Transverse colon (tissue), 4 donors: Measurements from ENCODE around the gene TMTC2. TPM values are rescaled to one million over a fixed set of nuclear protein-coding genes. Genes with fewer than 3 reads are reported as not detected.

Experiments
- DNase-seq: peaks from one replicate; pipeline ENCODE4 v3.0.0-alpha.2; 2019
- H3K27ac ChIP-seq, 4 donors: fragments of 200-600 bp; sonication (generic); 2 replicates each; pipeline ENCODE4 v1.5.1; 2016 to 2018; ENCODE audit warnings: inconsistent platforms in 4 of 4
- H3K27me3 ChIP-seq: fragments of 200-600 bp; sonication (generic); 2 replicates; pipeline ENCODE4 v1.5.1; 2017; ENCODE audit warnings: inconsistent platforms
- H3K36me3 ChIP-seq, 4 donors: fragments of 200-600 bp; sonication (generic); 2 replicates each; pipeline ENCODE4 v1.5.1; 2017 to 2019; ENCODE audit warnings: inconsistent platforms in 4 of 4
- H3K4me1 ChIP-seq, 4 donors: fragments of 200-600 bp; sonication (generic); 2 replicates each; pipeline ENCODE4 v1.5.1; 2017 to 2020; ENCODE audit warnings: inconsistent platforms in 4 of 4
- H3K4me3 ChIP-seq, 4 donors: fragments of 200-600 bp; sonication (generic); 1 replicate in 1 of 4; 2 replicates in 3 of 4; pipeline versions ENCODE4 v1.5.1 to v1.6.1; 2017 to 2019; ENCODE audit warnings: inconsistent platforms in 4 of 4
- H3K9me3 ChIP-seq, 2 donors: fragments of 200-600 bp; sonication (generic); 2 replicates each; pipeline ENCODE4 v1.5.1; 2017 to 2019; ENCODE audit warnings: inconsistent platforms in 2 of 2
- EP300 ChIP-seq: sonication (generic); formaldehyde crosslinking; IDR thresholded peaks from one replicate; pipeline ENCODE4 v1.6.1; 2017; ENCODE audit warnings: antibody characterized with exemption, low read depth
- POLR2A ChIP-seq: fragments of 450-650 bp; IDR thresholded peaks from one replicate; pipeline ENCODE4 v1.6.1; 2016; ENCODE audit warnings: antibody characterized with exemption, mild to moderate bottlenecking, moderate library complexity
- POLR2AphosphoS5 ChIP-seq, 3 donors: sonication (generic); formaldehyde crosslinking; IDR thresholded peaks; one replicate each; pipeline ENCODE4 v1.6.1; 2016; ENCODE audit warnings: antibody characterized with exemption in 3 of 3
- WGBS, 2 donors: methylation state at CpG; one replicate each; pipeline ENCODE4 v1.1.5; 2018; ENCODE audit warnings: low coverage in 1 of 2; 5-methylcytosine and 5-hydroxymethylcytosine counted together
- in situ Hi-C, 4 donors: fragments of 200-750 bp; cut with MboI; loops; one replicate each; pipeline versions ENCODE4 v1.15.0 to v1.15.1; 2017; ENCODE audit warnings: low sequenced_read_pairs in 3 of 4, low pct_ligation_motif_present in 1 of 4, low pct_unique_long_range_greater_than_20kb in 1 of 4
- intact Hi-C: fragments of 100-400 bp; cut with DNase I; formaldehyde crosslinking; loops from one replicate; pipeline ENCODE4 v1.15.1; 2023; ENCODE audit warnings: low total_unique reads
- total RNA-seq, 4 donors: library from RNA; depleted of rRNA; stranded (reverse); fragments of >200 nt; gene quantifications; one replicate each; pipeline ENCODE4 v1.1.0, GENCODE V29; 2016
- TF ChIP-seq, protein P1 (sequence below), 5 experiments: fragments of 200-600 bp in 3 of 5; fragments of 450-650 bp in 2 of 5; sonication (generic) in 3 of 5; IDR thresholded peaks; 1 replicate in 2 of 5; 2 replicates in 3 of 5; pipeline ENCODE4 v1.5.1; 2016 to 2017; ENCODE audit warnings: antibody characterized with exemption in 5 of 5, inconsistent platforms in 3 of 5, mild to moderate bottlenecking in 2 of 5, moderate library complexity in 1 of 5

TMTC2 gene
- total RNA-seq, 4 donors from 2014 or later = 11.3 to 19.8 (median 17.1) TPM

DNA sequence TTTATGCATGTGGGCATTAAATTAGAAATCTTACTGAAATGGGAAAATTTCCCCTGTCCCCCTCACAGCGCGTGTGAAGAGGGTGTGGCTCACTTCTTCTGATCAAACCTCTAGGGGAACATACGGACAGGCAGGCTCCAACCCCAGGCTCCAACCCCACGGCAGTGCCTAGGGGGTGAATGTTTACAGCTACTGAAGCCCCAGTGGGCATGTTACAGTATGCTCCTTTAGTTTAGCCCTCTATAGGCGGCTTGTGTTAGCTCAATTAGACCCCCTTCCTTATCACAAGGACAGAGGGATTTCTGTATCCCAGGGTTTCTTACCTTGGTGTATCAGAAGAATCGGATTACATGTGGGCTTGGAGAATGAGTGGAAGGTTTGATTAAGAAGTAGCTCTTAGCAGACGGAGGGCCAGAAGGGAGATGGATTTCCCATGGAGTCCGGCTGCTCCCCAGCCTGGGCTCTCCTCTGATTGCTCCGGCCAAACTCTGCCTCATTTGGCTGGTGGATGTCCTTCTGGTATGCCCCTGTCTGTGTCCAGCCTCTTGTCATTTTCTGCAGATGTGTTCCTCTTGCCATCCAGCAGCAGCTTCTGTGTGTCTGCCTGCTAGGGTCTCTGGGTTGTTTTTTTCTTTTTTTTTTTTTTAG lies 223.7 kb downstream of the TMTC2 start:
- Histone ChIP-seq H3K4me3 (no peak overlapping the region), H3K27ac (no peak overlapping the region), H3K27me3 (no peaks in the 10 kb centered on the region), H3K36me3 (no peaks in the 10 kb centered on the region), H3K9me3 (no peaks in the 10 kb centered on the region), H3K4me1 (no peaks in the 10 kb centered on the region)
- intact Hi-C loops (no loop called here), in situ Hi-C loops (no loop called here)
- TF ChIP-seq POLR2AphosphoS5 (IDR thresholded peaks at IDR 0.05) = no peak
- TF ChIP-seq POLR2A = no peak
- TF ChIP-seq EP300 = no peak
- TF ChIP-seq, protein P1, sequence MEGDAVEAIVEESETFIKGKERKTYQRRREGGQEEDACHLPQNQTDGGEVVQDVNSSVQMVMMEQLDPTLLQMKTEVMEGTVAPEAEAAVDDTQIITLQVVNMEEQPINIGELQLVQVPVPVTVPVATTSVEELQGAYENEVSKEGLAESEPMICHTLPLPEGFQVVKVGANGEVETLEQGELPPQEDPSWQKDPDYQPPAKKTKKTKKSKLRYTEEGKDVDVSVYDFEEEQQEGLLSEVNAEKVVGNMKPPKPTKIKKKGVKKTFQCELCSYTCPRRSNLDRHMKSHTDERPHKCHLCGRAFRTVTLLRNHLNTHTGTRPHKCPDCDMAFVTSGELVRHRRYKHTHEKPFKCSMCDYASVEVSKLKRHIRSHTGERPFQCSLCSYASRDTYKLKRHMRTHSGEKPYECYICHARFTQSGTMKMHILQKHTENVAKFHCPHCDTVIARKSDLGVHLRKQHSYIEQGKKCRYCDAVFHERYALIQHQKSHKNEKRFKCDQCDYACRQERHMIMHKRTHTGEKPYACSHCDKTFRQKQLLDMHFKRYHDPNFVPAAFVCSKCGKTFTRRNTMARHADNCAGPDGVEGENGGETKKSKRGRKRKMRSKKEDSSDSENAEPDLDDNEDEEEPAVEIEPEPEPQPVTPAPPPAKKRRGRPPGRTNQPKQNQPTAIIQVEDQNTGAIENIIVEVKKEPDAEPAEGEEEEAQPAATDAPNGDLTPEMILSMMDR (IDR thresholded peaks at IDR 0.05) = no peak
- 91 to 93% methylated on average over 8 to 9 of the region's 9 CpGs for WGBS, 2 donors
- no peak for DNase-seq

DNA sequence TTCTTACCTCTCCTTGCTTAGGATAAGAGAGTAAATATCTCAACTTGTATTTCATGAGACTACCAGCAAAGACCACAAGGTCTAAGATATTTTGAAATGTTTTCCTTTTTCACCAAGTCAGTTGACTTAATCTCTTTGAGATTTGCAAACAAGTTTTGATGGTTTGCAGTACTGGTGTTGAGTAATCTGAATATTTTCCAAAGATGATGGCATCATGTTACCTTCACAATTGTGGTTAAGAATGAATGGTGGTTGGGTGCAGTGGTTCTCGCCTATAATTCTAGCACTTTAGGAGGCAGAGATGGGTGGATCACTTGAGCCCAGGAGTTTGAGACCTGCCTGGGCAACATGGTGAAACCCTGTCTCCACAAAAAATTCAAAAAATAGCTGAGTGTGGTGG lies 225.7 kb downstream of the TMTC2 start:
- no peak for DNase-seq
- intact Hi-C loops (no loop called here), in situ Hi-C loops (no loop called here)
- H3K9me3 ChIP-seq = no peaks in the 10 kb centered on the region
- H3K4me1 ChIP-seq = no peaks in the 10 kb centered on the region
- WGBS, 2 donors = 95% methylated on average over 1 of the region's 1 CpG; no CpG with 5 or more reads in 1 of the 2 donors
- H3K27me3 ChIP-seq = no peaks in the 10 kb centered on the region
- no peak for TF ChIP-seq EP300
- TF ChIP-seq POLR2AphosphoS5 (IDR thresholded peaks at IDR 0.05) = no peak
- TF ChIP-seq, protein P1 (IDR thresholded peaks at IDR 0.05) = no peak
- TF ChIP-seq POLR2A = no peak
- H3K27ac ChIP-seq = no peak overlapping the region
- no peak overlapping the region for H3K4me3 ChIP-seq
- no peaks in the 10 kb centered on the region for H3K36me3 ChIP-seq

- in situ Hi-C loops (no loop called here), intact Hi-C loops (no loop called here)
- Histone ChIP-seq H3K27me3 (no peaks in the 10 kb centered on the region), H3K9me3 (no peaks in the 10 kb centered on the region), H3K36me3 (no peaks in the 10 kb centered on the region), H3K4me1 (no peaks in the 10 kb centered on the region), H3K4me3 (no peak overlapping the region), H3K27ac (no peak overlapping the region)
- TF ChIP-seq POLR2A (no peak), POLR2AphosphoS5 (IDR thresholded peaks at IDR 0.05) (no peak), EP300 (no peak)
- TF ChIP-seq, protein P1 (IDR thresholded peaks at IDR 0.05) = no peak
- no peak for DNase-seq
- 74 to 84% methylated on average over 5 to 7 of the region's 7 CpGs for WGBS, 2 donors
These were observed 232.8 kb downstream of the TMTC2 start for GRCh38 chr12:82919388-82920054.

GRCh38 chr12:82923935-82924334 lies 237.2 kb downstream of the TMTC2 start:
- TF ChIP-seq, protein P1 (IDR thresholded peaks at IDR 0.05) = no peak
- TF ChIP-seq POLR2A = no peak
- no peak for TF ChIP-seq POLR2AphosphoS5 (IDR thresholded peaks at IDR 0.05)
- TF ChIP-seq EP300 = no peak
- Histone ChIP-seq H3K27me3 (no peaks in the 10 kb centered on the region), H3K27ac (no peak overlapping the region), H3K4me3 (no peak overlapping the region), H3K4me1 (no peaks in the 10 kb centered on the region), H3K9me3 (no peaks in the 10 kb centered on the region), H3K36me3 (no peaks in the 10 kb centered on the region)
- DNase-seq = no peak
- intact Hi-C loops = no loop called here
- WGBS, 2 donors = 97 to 100% methylated on average over 1 of the region's 1 CpG
- in situ Hi-C loops = no loop called here
